ENCODE data around the gene TIMM17A.
"Not testable (repeated sequence)": the region's sequence is repeated elsewhere in the genome, so short reads cannot be mapped to it uniquely, and the experiment has no call there.

The TIMM17A gene

DNA sequence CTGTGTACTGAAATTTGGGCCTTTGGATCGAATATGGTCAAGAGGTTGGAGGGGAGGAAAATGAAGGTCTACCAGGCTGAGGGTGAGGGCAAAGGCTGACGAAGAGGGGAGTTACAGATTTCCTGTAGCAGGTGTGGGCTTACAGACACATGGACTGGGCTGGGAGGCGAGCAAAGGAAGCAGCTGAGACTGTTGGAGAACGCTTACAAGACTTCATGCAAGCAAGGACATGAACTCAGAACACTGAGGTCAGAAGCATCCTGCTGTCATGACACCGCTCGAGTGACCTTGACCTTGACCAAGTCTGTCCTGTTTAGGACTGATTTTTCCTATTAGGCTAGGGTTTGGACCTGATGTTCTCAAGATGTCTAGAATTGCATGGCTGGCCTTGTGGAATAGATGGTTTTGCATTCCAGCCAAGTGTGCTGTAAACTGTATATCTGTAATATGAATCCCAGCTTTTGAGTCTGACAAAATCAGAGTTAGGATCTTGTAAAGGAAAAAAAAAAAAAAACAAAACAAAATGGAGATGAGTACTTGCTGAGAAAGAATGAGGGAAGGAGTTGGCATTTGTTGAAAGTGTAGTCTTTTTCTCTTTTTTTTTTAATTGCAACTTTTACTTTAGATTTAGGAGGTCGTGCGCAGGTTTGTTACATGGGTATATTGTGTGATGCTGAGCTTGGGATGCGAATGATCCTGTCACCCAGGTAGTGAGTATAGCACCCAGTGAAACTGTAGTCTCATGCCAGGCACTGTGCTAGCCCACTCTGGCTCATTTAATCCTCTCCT is 60.9 kb downstream of the TIMM17A start:
- DNase-seq, result no peak

GRCh38 chr1:202016811-202017748 is 61.8 kb downstream of the TIMM17A start:
- DNase-seq, result no peak

DNA sequence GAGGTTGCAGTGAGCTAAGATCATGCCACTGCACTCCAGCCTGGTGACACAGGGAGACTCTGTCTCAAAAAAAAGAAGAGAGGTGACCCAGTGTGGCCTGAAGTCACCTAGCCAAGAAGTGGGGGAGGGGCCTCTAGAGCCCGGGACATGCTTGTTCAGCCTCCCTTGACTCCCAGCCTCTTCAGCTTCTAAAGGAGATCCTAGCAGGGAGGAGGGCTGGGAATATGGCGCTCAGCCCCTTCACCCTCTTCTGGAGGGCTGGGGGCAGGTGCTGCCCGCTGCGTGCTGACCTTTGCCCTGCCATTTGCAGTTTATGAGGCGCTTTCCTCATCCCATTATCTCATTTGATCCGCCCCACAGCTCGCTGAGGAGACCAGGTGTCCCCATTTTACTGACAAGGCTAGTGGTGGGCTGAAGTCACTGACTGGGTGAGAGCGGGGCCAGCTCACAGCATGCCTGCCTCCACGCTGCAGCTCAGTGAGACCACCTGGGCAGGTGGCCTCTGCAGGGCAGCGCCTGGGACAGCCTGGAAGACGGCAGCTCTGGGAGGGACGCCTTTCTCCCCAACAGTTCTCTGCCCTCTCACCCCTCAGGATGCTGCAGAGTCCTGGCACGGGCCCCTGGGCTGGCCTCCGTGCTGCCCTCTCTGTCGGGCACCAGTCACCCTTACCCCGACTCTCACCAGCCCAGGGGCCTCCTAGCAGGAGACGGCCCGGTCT is 62.6 kb downstream of the TIMM17A start:
- DNase-seq, result no peak

DNA sequence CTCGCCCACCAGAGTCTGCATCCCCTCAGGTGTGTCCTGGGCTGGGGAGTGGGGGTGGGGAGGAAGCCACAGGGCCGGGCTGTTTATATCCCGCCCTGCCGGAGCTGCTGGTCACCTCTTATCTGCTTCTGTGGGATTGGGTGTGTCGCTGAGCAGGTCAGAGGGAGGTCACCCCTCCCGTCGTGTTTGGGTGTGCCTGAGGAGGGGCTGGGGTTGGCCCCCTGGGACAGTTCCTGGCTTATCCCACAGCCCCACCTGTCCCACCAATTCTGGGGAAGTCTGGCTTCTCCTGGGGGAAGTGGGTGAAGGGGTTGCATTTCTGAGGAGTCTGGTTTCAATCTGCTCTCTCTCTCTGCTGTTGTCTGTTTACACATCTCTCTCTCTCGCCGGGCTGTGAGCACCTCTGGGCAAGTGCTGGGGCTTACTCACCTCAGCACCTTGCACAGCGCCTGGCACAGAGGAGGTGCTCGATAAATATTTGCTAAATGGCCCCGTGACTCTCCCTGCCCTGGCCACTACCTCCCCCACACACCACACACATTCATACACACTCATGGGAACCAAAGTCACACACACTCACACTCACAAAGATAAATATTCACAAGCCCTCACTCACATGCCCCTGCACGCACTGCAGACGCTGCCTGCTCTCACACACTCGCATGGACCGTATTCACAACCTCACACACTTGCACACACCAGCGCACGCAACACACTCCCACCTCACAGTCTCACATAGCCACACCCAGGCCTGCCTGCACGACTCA is 63.3 kb downstream of the TIMM17A start:
- no peak for DNase-seq

- not testable (repeated sequence) for DNase-seq
These were observed 63.9 kb downstream of the TIMM17A start for GRCh38 chr1:202019235-202019558.

Measured in C1 segment of cervical spinal cord (tissue), 14 donors.